OCI-LY1 (cell line): ENCODE data around the gene ASAH2.

Experiments used
- H2AFZ ChIP-seq: fragments of 200-600 bp; sonication (generic), shearing (Covaris generic); 2 replicates; pipeline ENCODE4 v1.6.0; 2014; ENCODE audit warnings: antibody characterized with exemption, mild to moderate bottlenecking, low read length
- H3F3A ChIP-seq: fragments of 200-600 bp; sonication (generic), shearing (Covaris generic); 2 replicates; pipeline ENCODE4 v1.6.0; 2014; ENCODE audit warnings: mild to moderate bottlenecking, antibody characterized with exemption, low read length, moderate library complexity; ENCODE audit not compliant: insufficient read depth
- H3K27ac ChIP-seq: fragments of 200-600 bp; sonication (generic); 2 replicates; pipeline ENCODE4 v1.5.1; 2014; ENCODE audit warnings: low read length, mixed run types, mild to moderate bottlenecking, low read depth; ENCODE audit not compliant: poor library complexity, severe bottlenecking
- H3K27me3 ChIP-seq: fragments of 200-600 bp; sonication (generic); 2 replicates; pipeline ENCODE4 v1.6.0; 2014; ENCODE audit warnings: antibody characterized with exemption, mild to moderate bottlenecking, low read length, moderate library complexity; ENCODE audit not compliant: insufficient read depth
- H3K36me3 ChIP-seq: fragments of 200-600 bp; sonication (generic); 2 replicates; pipeline ENCODE4 v1.6.1; 2014; ENCODE audit warnings: mild to moderate bottlenecking, antibody characterized with exemption, low read length, moderate library complexity, mixed read lengths; ENCODE audit not compliant: insufficient read depth
- H3K4me1 ChIP-seq: fragments of 200-600 bp; sonication (generic); 2 replicates; pipeline ENCODE4 v1.5.1; 2014; ENCODE audit warnings: mild to moderate bottlenecking, low read length, moderate library complexity; ENCODE audit not compliant: insufficient read depth, severe bottlenecking
- H3K4me2 ChIP-seq: fragments of 200-600 bp; sonication (generic), shearing (Covaris generic); 2 replicates; pipeline ENCODE4 v1.6.1; 2014; ENCODE audit warnings: low read length
- H3K4me3 ChIP-seq: fragments of 200-600 bp; sonication (generic); 2 replicates; pipeline ENCODE4 v1.5.1; 2014; ENCODE audit warnings: low read length, low read depth, mild to moderate bottlenecking, mixed read lengths; ENCODE audit not compliant: poor library complexity, severe bottlenecking
- H3K79me2 ChIP-seq: fragments of 200-600 bp; shearing (Covaris generic); 2 replicates; pipeline ENCODE4 v1.6.1; 2016; ENCODE audit warnings: mixed run types, low read length, mixed read lengths; ENCODE audit not compliant: insufficient read depth
- H3K9ac ChIP-seq: fragments of 200-600 bp; sonication (generic), shearing (Covaris generic); 2 replicates; pipeline ENCODE4 v1.6.1; 2014; ENCODE audit warnings: mild to moderate bottlenecking, low read length, mixed read lengths
- H3K9me2 ChIP-seq: fragments of 200-600 bp; sonication (generic), shearing (Covaris generic); 2 replicates; pipeline ENCODE4 v1.6.1; 2014; ENCODE audit warnings: low read depth, mild to moderate bottlenecking, low read length, mixed read lengths
- H3K9me3 ChIP-seq: fragments of 200-600 bp; shearing (Covaris generic); 2 replicates; pipeline ENCODE4 v1.6.1; 2014; ENCODE audit warnings: low read length, mixed read lengths
- H4K20me1 ChIP-seq: fragments of 200-600 bp; sonication (generic), shearing (Covaris generic); 2 replicates; pipeline ENCODE4 v1.6.0; 2016; ENCODE audit warnings: mild to moderate bottlenecking, low read length; ENCODE audit not compliant: insufficient read depth
- EZH2 ChIP-seq: fragments of 200-600 bp; sonication (generic), shearing (Covaris generic); IDR thresholded peaks from 2 replicates; pipeline ENCODE4 v1.8.0; 2017; ENCODE audit warnings: borderline replicate concordance, mixed run types, mild to moderate bottlenecking, antibody characterized with exemption, low read length, moderate library complexity, mixed read lengths
- TF ChIP-seq, protein P1 (sequence below): fragments of 200-600 bp; sonication (generic), shearing (Covaris generic); IDR thresholded peaks from 2 replicates; pipeline ENCODE4 v1.5.1; 2017; ENCODE audit warnings: mild to moderate bottlenecking, antibody characterized with exemption, low read length, moderate library complexity, mixed read lengths

ASAH2 gene

DNA sequence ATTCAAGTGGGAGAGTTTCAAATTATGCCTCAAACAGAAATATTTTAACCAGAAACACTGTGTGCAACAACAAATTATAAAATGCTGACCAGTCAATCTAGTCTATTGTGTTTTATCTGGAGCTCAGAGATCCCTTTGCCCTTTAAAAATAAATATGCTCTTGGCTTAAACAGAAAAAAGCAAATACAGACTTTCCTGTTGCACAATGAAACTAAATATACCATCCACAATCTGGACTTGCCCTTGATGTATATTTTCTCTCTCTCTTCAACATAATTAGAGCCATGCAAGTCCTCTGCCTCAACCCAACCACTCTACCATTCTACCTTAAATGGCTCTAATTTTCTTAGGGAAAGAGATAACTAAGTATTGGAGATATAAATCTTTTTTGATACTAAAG is 34.9 kb downstream of the ASAH2 start:
- Histone ChIP-seq H4K20me1 (no peaks in the 10 kb centered on the region), H3K27me3 (no peaks in the 10 kb centered on the region), H3K79me2 (no peaks in the 10 kb centered on the region), H3K9me2 (no peaks in the 10 kb centered on the region), H3K4me1 (no peaks in the 10 kb centered on the region), H3K27ac (no peak overlapping the region), H3K4me2 (no peak overlapping the region), H2AFZ (no peak overlapping the region), H3K9me3 (no peaks in the 10 kb centered on the region), H3F3A (no peaks in the 10 kb centered on the region), H3K36me3 (no peaks in the 10 kb centered on the region), H3K9ac (no peak overlapping the region), H3K4me3 (no peak overlapping the region)
- TF ChIP-seq EZH2: no peak

DNA sequence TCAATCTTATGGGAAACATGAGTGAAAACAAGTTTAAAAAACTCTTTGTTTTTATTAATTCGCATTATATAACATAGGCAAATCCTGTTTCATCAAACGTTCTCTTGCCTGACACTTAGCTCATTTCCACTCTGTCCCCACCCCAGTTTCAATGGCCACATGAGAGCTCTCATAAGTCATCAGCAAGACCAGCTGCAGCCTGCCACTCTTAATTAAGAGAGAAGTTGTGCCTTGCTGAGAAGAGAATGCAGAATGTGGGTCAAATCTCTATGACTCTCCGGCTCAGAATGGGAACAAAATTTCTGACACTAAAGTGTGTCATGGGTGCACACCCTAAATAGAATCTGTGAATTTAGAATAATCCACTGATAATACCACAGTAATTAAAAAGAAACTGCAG is 39.6 kb downstream of the ASAH2 start:
- Histone ChIP-seq H3K4me1 (no peaks in the 10 kb centered on the region), H3K9me3 (no peaks in the 10 kb centered on the region), H3F3A (no peaks in the 10 kb centered on the region)

DNA sequence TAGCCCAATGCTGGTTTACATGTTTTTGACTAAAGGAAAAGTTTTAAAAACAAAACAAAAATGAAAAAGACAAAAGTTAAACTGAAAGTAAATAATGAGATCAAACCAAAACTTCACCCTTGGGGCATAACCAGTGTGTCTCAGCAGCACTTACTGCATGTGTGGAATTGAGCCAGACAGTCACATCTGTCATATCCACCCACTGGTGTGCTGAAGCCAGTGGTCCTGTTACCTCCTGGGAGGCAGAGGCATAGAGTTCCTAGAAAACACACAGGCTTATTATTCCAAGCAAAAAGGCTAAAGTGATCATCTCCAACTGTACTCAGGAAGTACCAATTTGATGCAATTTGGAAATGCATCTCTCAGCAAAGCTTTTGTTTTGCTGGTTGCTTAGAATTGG is 40.4 kb downstream of the ASAH2 start:
- Histone ChIP-seq H3K27me3 (no peaks in the 10 kb centered on the region), H4K20me1 (no peaks in the 10 kb centered on the region), H3K4me1 (no peaks in the 10 kb centered on the region), H3K36me3 (no peaks in the 10 kb centered on the region), H3K9me3 (no peaks in the 10 kb centered on the region), H3K27ac (no peak overlapping the region), H3F3A (no peaks in the 10 kb centered on the region), H3K9ac (no peak overlapping the region), H3K4me2 (no peak overlapping the region), H2AFZ (no peak overlapping the region), H3K79me2 (no peaks in the 10 kb centered on the region), H3K9me2 (no peaks in the 10 kb centered on the region), H3K4me3 (no peak overlapping the region)
- TF ChIP-seq, protein P1, sequence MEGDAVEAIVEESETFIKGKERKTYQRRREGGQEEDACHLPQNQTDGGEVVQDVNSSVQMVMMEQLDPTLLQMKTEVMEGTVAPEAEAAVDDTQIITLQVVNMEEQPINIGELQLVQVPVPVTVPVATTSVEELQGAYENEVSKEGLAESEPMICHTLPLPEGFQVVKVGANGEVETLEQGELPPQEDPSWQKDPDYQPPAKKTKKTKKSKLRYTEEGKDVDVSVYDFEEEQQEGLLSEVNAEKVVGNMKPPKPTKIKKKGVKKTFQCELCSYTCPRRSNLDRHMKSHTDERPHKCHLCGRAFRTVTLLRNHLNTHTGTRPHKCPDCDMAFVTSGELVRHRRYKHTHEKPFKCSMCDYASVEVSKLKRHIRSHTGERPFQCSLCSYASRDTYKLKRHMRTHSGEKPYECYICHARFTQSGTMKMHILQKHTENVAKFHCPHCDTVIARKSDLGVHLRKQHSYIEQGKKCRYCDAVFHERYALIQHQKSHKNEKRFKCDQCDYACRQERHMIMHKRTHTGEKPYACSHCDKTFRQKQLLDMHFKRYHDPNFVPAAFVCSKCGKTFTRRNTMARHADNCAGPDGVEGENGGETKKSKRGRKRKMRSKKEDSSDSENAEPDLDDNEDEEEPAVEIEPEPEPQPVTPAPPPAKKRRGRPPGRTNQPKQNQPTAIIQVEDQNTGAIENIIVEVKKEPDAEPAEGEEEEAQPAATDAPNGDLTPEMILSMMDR: no peak
- no peak for TF ChIP-seq EZH2

More for the DNA sequence above, 39.6 kb downstream of the ASAH2 start:
- TF ChIP-seq EZH2: no peak
- TF ChIP-seq, protein P1: no peak
- Histone ChIP-seq H2AFZ (no peak overlapping the region), H3K9ac (no peak overlapping the region), H3K36me3 (no peaks in the 10 kb centered on the region), H4K20me1 (no peaks in the 10 kb centered on the region), H3K4me3 (no peak overlapping the region), H3K27ac (no peak overlapping the region), H3K4me2 (no peak overlapping the region), H3K9me2 (no peaks in the 10 kb centered on the region), H3K79me2 (no peaks in the 10 kb centered on the region), H3K27me3 (no peaks in the 10 kb centered on the region)
